HCT116 (cell line): ENCODE measurements around the gene GNAT1. TPM values are rescaled to one million over a fixed set of nuclear protein-coding genes. Genes with fewer than 3 reads are reported as not detected.

Experiments
- ATAC-seq: fragments of 200-7000 bp; cut with Tn5 transposase; 2 replicates; pipeline ENCODE4 v1.9.1; 2020; ENCODE audit warnings: mild to moderate bottlenecking, moderate library complexity
- BruUV-seq: library from RNA; stranded (reverse); fragments of 400-500 nt; replicated peaks from 2 replicates; lab custom pipeline; 2021; lab: Mats Ljungman, UMichigan
- CTCF ChIA-PET: fragments of 300-600 bp; sonication (Branson Sonifier 250); formaldehyde crosslinking; loops from one replicate; lab custom pipeline; 2021; ENCODE audit warnings: antibody characterized with exemption; lab: Charles Lee
- POLR2A ChIA-PET: fragments of 300-600, 350-600 bp; sonication (Branson Sonifier 250); formaldehyde crosslinking; loops from one replicate; lab custom pipeline; 2021; ENCODE audit warnings: antibody characterized with exemption; lab: Charles Lee
- RAD21 ChIA-PET, 2 experiments: fragments of 300-600 bp; sonication (Branson Sonifier 250); formaldehyde crosslinking; loops; one replicate each; lab custom pipeline; 2023; ENCODE audit warnings: low total read pairs in 2 of 2; ENCODE audit not compliant: uncharacterized antibody in 2 of 2, unreplicated experiment in 2 of 2, low non-redundant PET in 1 of 2; lab: Charles Lee
- DNase-seq: peaks from one replicate; pipeline ENCODE4 v3.0.0-alpha.2; 2010; ENCODE audit warnings: low read depth, low spot score
- H2AFZ ChIP-seq: fragments of 200-600 bp; shearing (Covaris generic), sonication (generic); 2 replicates; pipeline ENCODE4 v1.6.1; 2017; ENCODE audit warnings: low read depth, mixed run types, mixed read lengths, antibody characterized with exemption, low read length; ENCODE audit not compliant: poor library complexity, severe bottlenecking
- H3K27ac ChIP-seq: 2 replicates; pipeline ENCODE4 v1.5.1; 2012; ENCODE audit warnings: low read depth, low read length
- H3K27me3 ChIP-seq: fragments of 200-600 bp; sonication (generic); 2 replicates; pipeline ENCODE4 v1.6.1; 2016; ENCODE audit warnings: mixed run types, low read length, mixed read lengths; ENCODE audit not compliant: insufficient read depth
- H3K36me3 ChIP-seq, 2 experiments: fragments of 200-500 bp in 1 of 2; fragments of 200-600 bp in 1 of 2; sonication (Bioruptor generic) in 1 of 2; sonication (generic) in 1 of 2; 2 replicates each; pipeline versions ENCODE4 v1.5.1 to v1.6.1; 2014 to 2016; ENCODE audit warnings: low read length in 2 of 2, inconsistent platforms in 1 of 2, mixed read lengths in 1 of 2, mixed run types in 1 of 2; ENCODE audit not compliant: insufficient read depth in 2 of 2, control insufficient read depth in 1 of 2
- H3K4me1 ChIP-seq, 2 experiments: fragments of 200-600 bp in 1 of 2; sonication (generic) in 1 of 2; 2 replicates each; pipeline versions ENCODE4 v1.5.1 to v1.6.1; 2012 to 2017; ENCODE audit warnings: low read length in 2 of 2, inconsistent platforms in 1 of 2, mild to moderate bottlenecking in 1 of 2, mixed read lengths in 1 of 2, mixed run types in 1 of 2, moderate library complexity in 1 of 2; ENCODE audit not compliant: insufficient read depth in 2 of 2, control insufficient read depth in 1 of 2
- H3K4me2 ChIP-seq: fragments of 200-600 bp; sonication (generic); 2 replicates; pipeline ENCODE4 v1.6.1; 2017; ENCODE audit warnings: mixed run types, low read length, mixed read lengths
- H3K4me3 ChIP-seq, 2 experiments: fragments of 200-600 bp in 1 of 2; sonication (generic) in 1 of 2; replicated peaks in 1 of 2; 2 replicates each; pipeline ENCODE4 v1.5.1; 2011 to 2016; ENCODE audit warnings: low read length in 2 of 2, control low read depth in 1 of 2, low read depth in 1 of 2, mild to moderate bottlenecking in 1 of 2, mixed read lengths in 1 of 2, mixed run types in 1 of 2
- H3K79me2 ChIP-seq: fragments of 200-600 bp; sonication (generic); 2 replicates; pipeline ENCODE4 v1.6.1; 2017; ENCODE audit warnings: mild to moderate bottlenecking, mixed run types, low read length, moderate library complexity, mixed read lengths; ENCODE audit not compliant: insufficient read depth
- H3K9ac ChIP-seq: fragments of 200-600 bp; sonication (generic); 2 replicates; pipeline ENCODE4 v1.6.1; 2016; ENCODE audit warnings: low read length, mixed read lengths
- H3K9me2 ChIP-seq: fragments of 200-600 bp; sonication (generic), shearing (Covaris generic); 2 replicates; pipeline ENCODE4 v1.6.1; 2017; ENCODE audit warnings: mixed run types, mild to moderate bottlenecking, moderate library complexity; ENCODE audit not compliant: insufficient read depth
- H3K9me3 ChIP-seq, 2 experiments: fragments of 200-500 bp in 1 of 2; fragments of 200-600 bp in 1 of 2; sonication (Bioruptor generic) in 1 of 2; sonication (generic) in 1 of 2; 2 replicates each; pipeline ENCODE4 v1.6.1; 2014 to 2017; ENCODE audit warnings: low read length in 2 of 2, mixed read lengths in 2 of 2, inconsistent platforms in 1 of 2, low read depth in 1 of 2, mild to moderate bottlenecking in 1 of 2, mixed run types in 1 of 2, moderate library complexity in 1 of 2; ENCODE audit not compliant: control insufficient read depth in 1 of 2, insufficient read depth in 1 of 2
- H4K20me1 ChIP-seq: fragments of 200-600 bp; sonication (generic), shearing (Covaris generic); 2 replicates; pipeline ENCODE4 v1.6.1; 2017; ENCODE audit warnings: mixed run types, mild to moderate bottlenecking, moderate library complexity; ENCODE audit not compliant: insufficient read depth
- CTCF ChIP-seq, 3 experiments: fragments of 200-600 bp in 1 of 3; sonication (generic) in 1 of 3; IDR thresholded peaks in 2 of 3; conservative IDR thresholded peaks in 1 of 3; 2 replicates each; pipeline ENCODE4 v1.5.1; 2012 to 2017; ENCODE audit warnings: low read depth in 2 of 3, low read length in 2 of 3, antibody characterized with exemption in 1 of 3, borderline replicate concordance in 1 of 3, control low read depth in 1 of 3, mild to moderate bottlenecking in 1 of 3, mixed read lengths in 1 of 3, mixed run types in 1 of 3, moderate library complexity in 1 of 3; ENCODE audit not compliant: insufficient read depth in 1 of 3
- ELF1 ChIP-seq: IDR thresholded peaks from 2 replicates; pipeline ENCODE4 v1.6.1; 2012; ENCODE audit warnings: low read depth, borderline replicate concordance
- JUND ChIP-seq: IDR thresholded peaks from 2 replicates; pipeline ENCODE4 v1.6.1; 2012
- REST ChIP-seq: IDR thresholded peaks from 2 replicates; pipeline ENCODE4 v1.6.1; 2012; ENCODE audit warnings: low read depth
- SP1 ChIP-seq: IDR thresholded peaks from 2 replicates; pipeline ENCODE4 v1.6.1; 2012; ENCODE audit warnings: low read depth
- ZBTB33 ChIP-seq: IDR thresholded peaks from 2 replicates; pipeline ENCODE4 v1.6.1; 2011; ENCODE audit warnings: mild to moderate bottlenecking, low read length, moderate library complexity; ENCODE audit not compliant: insufficient replicate concordance; ENCODE audit errors: extremely low read depth
- intact Hi-C: fragments of 100-400 bp; cut with micrococcal nuclease; formaldehyde crosslinking; loops from 2 replicates; pipeline ENCODE4 v1.10.0; 2022
- total RNA-seq: library from RNA; stranded (reverse); gene quantifications from one replicate; pipeline ENCODE4 v1.2.1, GENCODE V29; 2021; ENCODE audit not compliant: unreplicated experiment

The GNAT1 gene
- total RNA-seq, 1 experiment from 2014 or later = not detected

- Histone ChIP-seq H3K4me1 (peaks cover 10 to 41% of the 10 kb centered on the region in 2 experiments; a peak in 3 of 4 replicates), H3K27ac (no peak overlapping the region), H3K79me2 (no peaks in the 10 kb centered on the region), H3K9me2 (no peaks in the 10 kb centered on the region), H3K4me3 (no peak overlapping the region), H4K20me1 (no peaks in the 10 kb centered on the region), H3K36me3 (no peaks in the 10 kb centered on the region)
- ChIA-PET POLR2A (no interaction called here), CTCF (interaction anchor here (0.7 to 1.7 kb wide), 3 partner anchors 10 to 25 kb away, joined by 3 to 6 read pairs (median 5); no protein-coding TSS in a partner anchor)
- ATAC-seq = no peak
- BruUV-seq = no TSS peak
- intact Hi-C loops = no loop called here
- TF ChIP-seq JUND (no peak), ELF1 (no peak), CTCF (IDR thresholded peaks at IDR 0.05 in 2 of 3, conservative IDR thresholded peaks at IDR 0.05 in 1 of 3; ENCODE audit: borderline replicate concordance in 1 of 3, insufficient read depth in 1 of 3, low read depth in 2 of 3, low read length in 2 of 3) (0 out of 6 replicates have a peak, but pooled peaks of 1 of the 3 experiments have one; percentile 12), REST (no peak), ZBTB33 (no peak), SP1 (no peak)
- TF ChIP-seq, all 23 proteins: peak for 1
- DNase-seq = no peak
- RAD21 ChIA-PET = no interaction called here
- Histone ChIP-seq H3K9me3 (no peaks in the 10 kb centered on the region), H3K27me3 (no peaks in the 10 kb centered on the region), H2AFZ (no peak overlapping the region), H3K9ac (no peak overlapping the region), H3K4me2 (0 out of 2 replicates have a peak overlapping the region, but pooled peaks have one; percentile 7)
These were observed 10.3 kb downstream of the GNAT1 start for GRCh38 chr3:50201573-50202315.
